Vagina (tissue), 2 donors: ENCODE results near the gene DEAF1. TPM values are rescaled to one million over a fixed set of nuclear protein-coding genes. Genes with fewer than 3 reads are reported as not detected.

Source experiments
- DNase-seq, 2 donors: peaks; one replicate each; pipeline ENCODE4 v3.0.0-alpha.2; 2017; ENCODE audit errors: extremely low spot score in 2 of 2
- H3K27ac ChIP-seq: fragments of 200-600 bp; sonication (generic); one replicate; pipeline ENCODE4 v1.5.1; 2019
- H3K27me3 ChIP-seq: fragments of 200-600 bp; sonication (generic); one replicate; pipeline ENCODE4 v1.5.1; 2019
- H3K36me3 ChIP-seq, 2 donors: fragments of 200-600 bp; sonication (generic); one replicate each; pipeline ENCODE4 v1.5.1; 2017 to 2019
- H3K4me1 ChIP-seq: fragments of 200-600 bp; sonication (generic); one replicate; pipeline ENCODE4 v1.5.1; 2019
- H3K4me3 ChIP-seq, 2 donors: fragments of 200-600 bp; sonication (generic); 1 replicate in 1 of 2; 2 replicates in 1 of 2; pipeline ENCODE4 v1.5.1; 2016 to 2019
- H3K9me3 ChIP-seq: fragments of 200-600 bp; sonication (generic); one replicate; pipeline ENCODE4 v1.5.1; 2019
- CTCF ChIP-seq, 3 experiments: fragments of 450-650 bp in 2 of 3; fragments of 200-600 bp in 1 of 3; sonication (generic) in 1 of 3; IDR thresholded peaks; one replicate each; pipeline ENCODE4 v1.5.1; 2017 to 2019; ENCODE audit warnings: antibody characterized with exemption in 3 of 3, mild to moderate bottlenecking in 2 of 3, moderate library complexity in 2 of 3
- POLR2A ChIP-seq, 2 donors: fragments of 450-650 bp; IDR thresholded peaks; one replicate each; pipeline ENCODE4 v1.6.1; 2017; ENCODE audit warnings: antibody characterized with exemption in 2 of 2, mild to moderate bottlenecking in 2 of 2, moderate library complexity in 2 of 2
- POLR2AphosphoS5 ChIP-seq, 2 donors: sonication (generic); formaldehyde crosslinking; IDR thresholded peaks; one replicate each; pipeline ENCODE4 v1.9.0; 2017; ENCODE audit warnings: antibody characterized with exemption in 2 of 2, mild to moderate bottlenecking in 2 of 2, low read depth in 1 of 2; ENCODE audit not compliant: insufficient read depth in 1 of 2
- intact Hi-C: fragments of 100-400 bp; cut with DNase I; formaldehyde crosslinking; loops from one replicate; pipeline ENCODE4 v1.15.1; 2023
- total RNA-seq: library from RNA; depleted of rRNA; stranded (reverse); fragments of >200 nt; gene quantifications from one replicate; pipeline ENCODE4 v1.2.3, GENCODE V29; 2016

Gene DEAF1
- total RNA-seq, 1 donor from 2014 or later: 33.6 TPM

- DNase-seq: no peak
- Histone ChIP-seq H3K27me3 (no peaks in the 10 kb centered on the region), H3K36me3 (peaks cover 0 to 92% of the 10 kb centered on the region in 2 donors), H3K27ac (no peak overlapping the region), H3K9me3 (no peaks in the 10 kb centered on the region), H3K4me1 (no peaks in the 10 kb centered on the region), H3K4me3 (no peak overlapping the region)
- no peak for TF ChIP-seq CTCF (IDR thresholded peaks at IDR 0.05)
- no peak for TF ChIP-seq POLR2AphosphoS5 (IDR thresholded peaks at IDR 0.05; ENCODE audit: insufficient read depth in 1 of 2, low read depth in 1 of 2)
- no peak for TF ChIP-seq POLR2A (IDR thresholded peaks at IDR 0.05)
- intact Hi-C loops: no loop called here
These were observed 99.6 kb downstream of the DEAF1 start for GRCh38 chr11:595400-595799.

Other genes starting within 250 kb of the DEAF1 start
- 36.1 TPM for gene PTDSS2, start 244.9 kb downstream of the DEAF1 start, total RNA-seq
- 252 TPM for gene RNH1, start 188.0 kb downstream of the DEAF1 start, total RNA-seq
- 53.5 TPM for gene HRAS, start 159.6 kb downstream of the DEAF1 start, total RNA-seq
- gene LRRC56, start 157.7 kb downstream of the DEAF1 start, total RNA-seq: 0.49 TPM
- gene LMNTD2, start 134.5 kb downstream of the DEAF1 start, total RNA-seq: 1.7 TPM
- 14.7 TPM for gene RASSF7, start 134.3 kb downstream of the DEAF1 start, total RNA-seq
- gene PHRF1, start 118.8 kb downstream of the DEAF1 start, total RNA-seq: 26.0 TPM
- 18.9 TPM for gene IRF7, start 79.3 kb downstream of the DEAF1 start, total RNA-seq
- gene CDHR5, start 70.3 kb downstream of the DEAF1 start, total RNA-seq: not detected
- gene SCT, start 68.0 kb downstream of the DEAF1 start, total RNA-seq: not detected
- gene DRD4, start 58.0 kb downstream of the DEAF1 start, total RNA-seq: 1.2 TPM
- 12.8 TPM for gene TMEM80, start 594 bp upstream of the DEAF1 start, total RNA-seq
- 195 TPM for gene EPS8L2, start 11.0 kb upstream of the DEAF1 start, total RNA-seq
- 158 TPM for gene TALDO1, start 52.2 kb upstream of the DEAF1 start, total RNA-seq
- gene GATD1, start 82.3 kb upstream of the DEAF1 start, total RNA-seq: 33.4 TPM
- 1.7 TPM for gene CEND1, start 94.9 kb upstream of the DEAF1 start, total RNA-seq
- 10.3 TPM for gene SLC25A22, start 103.1 kb upstream of the DEAF1 start, total RNA-seq
- gene PIDD1, start 110.0 kb upstream of the DEAF1 start, total RNA-seq: 16.5 TPM
- gene RPLP2, start 114.7 kb upstream of the DEAF1 start, total RNA-seq: 1,068 TPM
- 103 TPM for gene PNPLA2, start 123.7 kb upstream of the DEAF1 start, total RNA-seq
- 4.9 TPM for gene CRACR2B, start 132.7 kb upstream of the DEAF1 start, total RNA-seq
- 150 TPM for gene CD151, start 137.7 kb upstream of the DEAF1 start, total RNA-seq
- gene POLR2L, start 147.3 kb upstream of the DEAF1 start, total RNA-seq: 53.8 TPM
- gene TSPAN4, start 147.6 kb upstream of the DEAF1 start, total RNA-seq: 99.0 TPM
- gene CHID1, start 215.6 kb upstream of the DEAF1 start, total RNA-seq: 72.9 TPM
- 58.7 TPM for gene AP2A2, start 230.6 kb upstream of the DEAF1 start, total RNA-seq